Measurements from ENCODE around the gene IL12RB2. TPM values are rescaled to one million over a fixed set of nuclear protein-coding genes. Genes with fewer than 3 reads are reported as not detected.
"Not testable (repeated sequence)": the region's sequence is repeated elsewhere in the genome, so short reads cannot be mapped to it uniquely, and the experiment has no call there.

IL12RB2 gene
- total RNA-seq, 1 donor from 2014 or later, result 221 TPM

DNA sequence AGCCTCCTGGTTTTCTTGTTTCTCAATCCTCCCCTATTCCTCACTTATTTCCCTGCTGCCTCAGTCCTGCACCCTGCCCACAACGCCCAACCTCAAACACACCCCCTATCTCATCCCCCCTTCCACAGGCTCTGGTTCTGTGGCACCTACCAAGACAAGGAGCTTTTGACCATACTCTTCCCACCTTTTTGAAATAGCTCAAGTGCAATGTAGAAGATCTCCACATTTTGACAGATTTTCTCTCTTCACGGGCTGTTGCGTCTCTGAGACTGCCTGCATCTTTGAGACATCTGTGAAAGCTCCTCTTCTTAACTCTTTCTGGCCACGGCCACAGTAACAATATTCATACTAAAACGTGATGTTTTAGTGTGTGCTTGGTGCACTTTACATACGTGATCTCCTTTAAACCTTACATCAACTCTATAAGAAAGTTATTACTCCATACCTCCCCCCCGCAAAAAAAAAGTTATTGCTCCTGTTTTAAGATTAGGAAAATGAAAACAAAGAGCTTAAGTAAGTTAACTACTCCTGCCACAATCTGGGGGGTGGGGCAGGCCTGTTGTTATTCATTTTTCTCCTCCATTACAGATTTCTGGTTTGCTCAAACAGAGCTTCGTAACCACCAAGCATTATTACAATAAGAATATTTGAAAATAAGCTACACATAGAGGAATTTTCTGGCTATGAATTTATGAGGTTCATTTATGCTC lies 124.4 kb downstream of the IL12RB2 start:
- H3K27me3 Mint-ChIP-seq (ENCODE audit: insufficient read depth), result no peaks in the 10 kb centered on the region
- H3K36me3 Mint-ChIP-seq (ENCODE audit: low read depth), result peaks cover 29% of the 10 kb centered on the region
- peak overlapping the region; percentile 73 for H3K27ac Mint-ChIP-seq
- H3K4me3 Mint-ChIP-seq, result peak overlapping the region; percentile 90
- H3K9me3 Mint-ChIP-seq, result no peaks in the 10 kb centered on the region
- no peak for DNase-seq (ENCODE audit: low spot score)
- intact Hi-C loops (cut with micrococcal nuclease), result loop anchor here (1.0 to 10.0 kb wide), 6 partner anchors 68 to 667 kb away; partner anchors contain the start of gene SLC35D1
- H3K4me1 Mint-ChIP-seq (ENCODE audit: low read depth), result peaks cover 48% of the 10 kb centered on the region

DNA sequence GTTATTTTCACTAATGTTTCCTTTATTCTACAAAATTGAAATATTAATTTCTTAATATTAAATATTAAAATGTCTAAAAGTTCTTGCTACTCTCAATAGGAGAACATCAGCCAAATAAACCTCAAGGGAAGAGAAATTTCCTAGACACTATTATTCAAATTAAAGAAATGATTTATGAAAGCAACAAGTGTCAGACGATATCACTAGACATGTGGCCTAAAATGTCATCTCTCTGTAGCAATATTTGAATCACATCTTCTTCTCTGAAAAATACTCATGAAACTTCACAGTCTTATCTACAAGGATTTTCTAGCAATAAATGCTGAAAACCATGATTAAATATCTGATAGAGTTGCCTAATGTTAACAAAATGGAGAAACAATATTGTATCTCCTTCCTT lies 125.1 kb downstream of the IL12RB2 start:
- DNase-seq (ENCODE audit: low spot score), result no peak
- H3K4me1 Mint-ChIP-seq (ENCODE audit: low read depth), result peaks cover 41% of the 10 kb centered on the region
- H3K4me3 Mint-ChIP-seq, result no peak overlapping the region

GRCh38 chr1:67433837-67434236 lies 126.2 kb downstream of the IL12RB2 start:
- Mint-ChIP-seq H3K27ac (no peak overlapping the region), H3K4me1 (ENCODE audit: low read depth) (peaks cover 37% of the 10 kb centered on the region), H3K4me3 (no peak overlapping the region), H3K36me3 (ENCODE audit: low read depth) (peaks cover 11% of the 10 kb centered on the region), H3K9me3 (no peaks in the 10 kb centered on the region), H3K27me3 (ENCODE audit: insufficient read depth) (no peaks in the 10 kb centered on the region)
- no peak for DNase-seq (ENCODE audit: low spot score)
- intact Hi-C loops (cut with micrococcal nuclease), result loop anchor here (10.0 kb wide), 1 partner anchor 669 kb away; no protein-coding TSS in a partner anchor

More for the DNA sequence above, 125.1 kb downstream of the IL12RB2 start:
- intact Hi-C loops (cut with micrococcal nuclease), result loop anchor here (10.0 kb wide), 1 partner anchor 668 kb away; no protein-coding TSS in a partner anchor
- H3K27ac Mint-ChIP-seq, result peak overlapping the region; percentile 3
- H3K27me3 Mint-ChIP-seq (ENCODE audit: insufficient read depth), result no peaks in the 10 kb centered on the region
- H3K9me3 Mint-ChIP-seq, result no peaks in the 10 kb centered on the region
- peaks cover 22% of the 10 kb centered on the region for H3K36me3 Mint-ChIP-seq (ENCODE audit: low read depth)

- H3K27me3 Mint-ChIP-seq (ENCODE audit: insufficient read depth), result no peaks in the 10 kb centered on the region
- peaks cover 6% of the 10 kb centered on the region for H3K36me3 Mint-ChIP-seq (ENCODE audit: low read depth)
- no peak overlapping the region for H3K4me3 Mint-ChIP-seq
- H3K27ac Mint-ChIP-seq, result no peak overlapping the region
- H3K4me1 Mint-ChIP-seq (ENCODE audit: low read depth), result peaks cover 37% of the 10 kb centered on the region
- no peak for DNase-seq (ENCODE audit: low spot score)
- H3K9me3 Mint-ChIP-seq, result no peaks in the 10 kb centered on the region
- intact Hi-C loops (cut with micrococcal nuclease), result loop anchor here (10.0 kb wide), 1 partner anchor 670 kb away; no protein-coding TSS in a partner anchor
These were observed 126.8 kb downstream of the IL12RB2 start for GRCh38 chr1:67434491-67434890.

DNA sequence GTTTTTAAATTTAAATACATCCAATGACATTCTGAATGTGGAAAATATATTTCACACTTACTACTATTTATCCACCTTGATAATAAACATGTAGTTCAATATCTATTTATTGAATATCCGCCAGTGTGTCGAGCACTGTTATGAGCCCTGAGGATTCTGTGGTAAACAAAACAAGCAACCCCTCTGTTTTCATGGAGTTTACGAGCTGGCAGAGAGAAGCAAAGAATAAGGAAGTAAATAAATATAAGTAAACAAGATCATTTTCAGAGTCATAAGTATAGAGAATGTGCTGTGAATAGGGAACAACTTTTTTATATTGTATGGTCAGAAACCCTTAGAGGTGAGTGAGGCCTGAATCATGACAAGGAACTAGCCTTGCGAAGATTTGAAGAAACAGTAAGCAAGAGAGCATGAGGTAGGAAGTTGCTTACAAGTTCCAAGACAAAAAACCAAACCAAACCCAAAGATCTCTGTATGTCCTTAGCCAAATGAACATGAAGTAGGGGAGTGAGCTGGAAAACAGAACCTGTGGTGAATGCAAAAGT lies 128.9 kb downstream of the IL12RB2 start:
- H3K27ac Mint-ChIP-seq, result no peak overlapping the region
- no peaks in the 10 kb centered on the region for H3K9me3 Mint-ChIP-seq
- peaks cover 37% of the 10 kb centered on the region for H3K4me1 Mint-ChIP-seq (ENCODE audit: low read depth)
- no peaks in the 10 kb centered on the region for H3K27me3 Mint-ChIP-seq (ENCODE audit: insufficient read depth)
- H3K4me3 Mint-ChIP-seq, result no peak overlapping the region
- intact Hi-C loops (cut with micrococcal nuclease), result loop anchor here (10.0 kb wide), 1 partner anchor 672 kb away; no protein-coding TSS in a partner anchor
- H3K36me3 Mint-ChIP-seq (ENCODE audit: low read depth), result no peaks in the 10 kb centered on the region
- no peak for DNase-seq (ENCODE audit: low spot score)

DNA sequence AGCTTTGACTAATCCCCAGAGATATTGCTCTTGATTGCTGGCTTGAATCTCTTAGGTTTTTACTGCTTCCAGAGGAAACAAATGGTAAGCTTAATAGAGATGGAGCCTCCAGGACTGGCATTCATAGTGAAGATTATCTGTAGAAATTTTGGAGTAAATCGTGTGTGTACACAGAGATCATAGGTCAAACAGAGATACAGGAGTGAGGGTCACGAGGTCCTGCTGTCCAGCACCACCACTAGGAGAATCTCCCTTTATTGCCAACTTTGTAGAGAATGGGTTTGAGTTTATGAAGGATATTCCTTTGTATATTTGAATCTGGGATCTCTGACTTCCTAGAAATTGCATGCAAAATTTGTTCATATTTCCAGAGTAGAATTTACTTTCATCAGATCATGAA lies 130.3 kb downstream of the IL12RB2 start:
- Mint-ChIP-seq H3K27me3 (ENCODE audit: insufficient read depth) (no peaks in the 10 kb centered on the region), H3K4me1 (ENCODE audit: low read depth) (peaks cover 26% of the 10 kb centered on the region), H3K9me3 (no peaks in the 10 kb centered on the region), H3K27ac (no peak overlapping the region), H3K36me3 (ENCODE audit: low read depth) (no peaks in the 10 kb centered on the region), H3K4me3 (no peak overlapping the region)
- DNase-seq (ENCODE audit: low spot score), result no peak
- intact Hi-C loops (cut with micrococcal nuclease), result loop anchor here (10.0 kb wide), 1 partner anchor 673 kb away; no protein-coding TSS in a partner anchor

DNA sequence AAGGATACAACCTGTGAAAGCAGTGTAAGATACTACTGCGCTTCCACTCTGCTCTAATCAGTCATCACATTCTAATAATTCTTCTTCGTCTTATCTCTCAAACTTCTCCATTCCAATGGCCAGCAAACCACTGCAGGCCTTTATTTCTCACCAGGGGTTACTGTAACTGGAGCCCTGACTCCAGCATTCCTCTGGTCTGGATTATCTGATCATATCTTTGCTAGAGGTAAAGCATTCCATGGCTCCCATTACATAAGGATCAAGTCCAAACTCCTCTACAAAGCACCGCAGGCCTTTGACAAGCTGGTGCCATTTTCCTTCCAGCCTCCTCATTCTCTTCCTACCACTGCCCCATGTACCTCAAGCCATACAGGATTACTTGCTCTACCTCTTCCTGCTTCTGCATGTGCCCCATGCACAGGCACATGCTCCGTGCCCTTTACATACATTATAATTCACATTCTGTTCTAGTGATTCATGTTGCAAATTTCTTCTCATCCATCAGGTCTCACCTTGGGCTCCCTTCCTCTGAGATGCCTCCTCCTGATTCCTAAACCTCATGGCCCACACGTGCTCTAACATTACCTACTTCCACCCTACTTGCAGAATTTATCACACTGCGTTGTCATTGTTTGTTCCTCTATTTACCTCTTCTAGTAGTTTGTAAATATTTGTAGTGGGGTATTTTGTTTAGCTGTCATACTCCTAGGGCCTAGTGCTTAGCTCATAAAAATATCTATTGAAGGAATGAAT lies 131.8 kb downstream of the IL12RB2 start:
- intact Hi-C loops (cut with micrococcal nuclease), result loop anchor here (10.0 kb wide), 1 partner anchor 675 kb away; no protein-coding TSS in a partner anchor
- Mint-ChIP-seq H3K9me3 (no peaks in the 10 kb centered on the region), H3K4me1 (ENCODE audit: low read depth) (peaks cover 11% of the 10 kb centered on the region), H3K27me3 (ENCODE audit: insufficient read depth) (no peaks in the 10 kb centered on the region), H3K4me3 (no peak overlapping the region), H3K27ac (no peak overlapping the region), H3K36me3 (ENCODE audit: low read depth) (peaks cover 2% of the 10 kb centered on the region)
- no peak for DNase-seq (ENCODE audit: low spot score)

GRCh38 chr1:67440339-67440738 lies 132.7 kb downstream of the IL12RB2 start:
- no peaks in the 10 kb centered on the region for H3K27me3 Mint-ChIP-seq (ENCODE audit: insufficient read depth)
- no peak overlapping the region for H3K4me3 Mint-ChIP-seq
- intact Hi-C loops (cut with micrococcal nuclease), result no loop called here
- peaks cover 7% of the 10 kb centered on the region for H3K4me1 Mint-ChIP-seq (ENCODE audit: low read depth)
- no peaks in the 10 kb centered on the region for H3K9me3 Mint-ChIP-seq
- DNase-seq (ENCODE audit: low spot score), result no peak
- H3K36me3 Mint-ChIP-seq (ENCODE audit: low read depth), result peaks cover 2% of the 10 kb centered on the region
- no peak overlapping the region for H3K27ac Mint-ChIP-seq

GRCh38 chr1:67441183-67441582 lies 133.5 kb downstream of the IL12RB2 start:
- Mint-ChIP-seq H3K36me3 (ENCODE audit: low read depth) (peaks cover 2% of the 10 kb centered on the region), H3K27ac (no peak overlapping the region), H3K4me3 (no peak overlapping the region), H3K27me3 (ENCODE audit: insufficient read depth) (no peaks in the 10 kb centered on the region), H3K9me3 (no peaks in the 10 kb centered on the region), H3K4me1 (ENCODE audit: low read depth) (peaks cover 7% of the 10 kb centered on the region)
- DNase-seq (ENCODE audit: low spot score), result no peak
- intact Hi-C loops (cut with micrococcal nuclease), result no loop called here

- intact Hi-C loops (cut with micrococcal nuclease), result no loop called here
- Mint-ChIP-seq H3K27ac (no peak overlapping the region), H3K9me3 (no peaks in the 10 kb centered on the region), H3K4me1 (ENCODE audit: low read depth) (peaks cover 14% of the 10 kb centered on the region), H3K4me3 (no peak overlapping the region), H3K36me3 (ENCODE audit: low read depth) (peaks cover 2% of the 10 kb centered on the region), H3K27me3 (ENCODE audit: insufficient read depth) (no peaks in the 10 kb centered on the region)
- DNase-seq (ENCODE audit: low spot score), result no peak
These were observed 134.1 kb downstream of the IL12RB2 start for GRCh38 chr1:67441739-67442281.

DNA sequence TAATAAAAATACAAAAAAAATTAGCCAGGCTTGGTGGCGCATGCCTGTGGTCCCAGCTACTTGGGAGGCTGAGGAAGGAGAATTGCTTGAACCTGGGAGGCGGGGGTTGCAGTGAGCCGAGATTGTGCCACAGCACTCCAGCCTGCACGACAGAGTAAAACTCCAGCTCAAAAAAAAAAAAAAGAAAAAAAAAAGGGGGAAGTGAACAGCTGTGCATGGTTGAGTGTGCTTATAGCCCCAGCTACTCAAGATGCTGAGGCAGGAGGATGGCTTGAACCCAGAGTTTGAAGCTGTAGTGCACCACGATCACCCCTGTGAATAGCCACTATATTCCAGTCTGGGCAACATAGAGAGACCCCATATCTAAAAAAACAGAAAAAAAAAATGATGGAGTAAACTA lies 138.3 kb downstream of the IL12RB2 start:
- H3K27ac Mint-ChIP-seq; H3K27me3 Mint-ChIP-seq (ENCODE audit: insufficient read depth); intact Hi-C loops (cut with micrococcal nuclease); H3K36me3 Mint-ChIP-seq (ENCODE audit: low read depth); DNase-seq (ENCODE audit: low spot score); H3K9me3 Mint-ChIP-seq; H3K4me3 Mint-ChIP-seq: not testable (repeated sequence)
- H3K4me1 Mint-ChIP-seq (ENCODE audit: low read depth), result peaks cover 17% of the 10 kb centered on the region

Data from activated T-helper 1 cell treated with anti-CD3 and anti-CD28 coated beads, Interleukin-12 subunit alpha, Interleukin-12 subunit beta, Interleukin-2, Interleukin-4 antibody, amounts not matched to agents 30 ng/mL and 10 ng/mL and 1 ng/mL, durations not matched to agents 14 hours and 24 hours and 36 hours (primary cell).